Endothelial cell of umbilical vein (primary cell): ENCODE data around the gene VEGFA. TPM values are rescaled to one million over a fixed set of nuclear protein-coding genes. Genes with fewer than 3 reads are reported as not detected.

ENCODE experiments used
- BruUV-seq: library from RNA; stranded (reverse); fragments of 400-500 nt; replicated peaks from 2 replicates; lab custom pipeline; 2021; lab: Mats Ljungman, UMichigan
- CTCF ChIA-PET: fragments of 300-600, 350-600 bp; sonication (Branson Sonifier 250); formaldehyde crosslinking; loops from one replicate; lab custom pipeline; 2021; ENCODE audit warnings: antibody characterized with exemption, inconsistent platforms; lab: Charles Lee
- POLR2A ChIA-PET: fragments of 300-600, 350-600 bp; sonication (Branson Sonifier 250); formaldehyde crosslinking; loops from one replicate; lab custom pipeline; 2021; ENCODE audit warnings: antibody characterized with exemption, inconsistent platforms; lab: Charles Lee
- DNase-seq: peaks from one replicate; pipeline ENCODE4 v3.0.0-alpha.2; 2011; ENCODE audit warnings: low read depth, low spot score
- FAIRE-seq: peaks from 2 replicates; lab custom pipeline; 2011; peaks lifted over from hg19 to GRCh38; lab: Jason Lieb, UNC
- H2AFZ ChIP-seq: 2 replicates; pipeline ENCODE4 v1.6.0; 2012; ENCODE audit warnings: low read depth, low read length, control low read depth, inconsistent platforms
- H3K27ac ChIP-seq: 2 replicates; pipeline ENCODE4 v1.5.1; 2011; ENCODE audit warnings: low read depth, mild to moderate bottlenecking, control low read depth, low read length, moderate library complexity; ENCODE audit not compliant: insufficient read depth
- H3K27me3 ChIP-seq, 2 experiments: 2 replicates each; pipeline versions ENCODE4 v1.6.0 to v1.6.1; 2011; ENCODE audit warnings: low read length in 2 of 2, mixed read lengths in 1 of 2; ENCODE audit not compliant: control insufficient read depth in 2 of 2, insufficient read depth in 2 of 2
- H3K36me3 ChIP-seq, 2 experiments: 2 replicates in 1 of 2; 3 replicates in 1 of 2; pipeline ENCODE4 v1.5.1; 2011; ENCODE audit warnings: low read length in 2 of 2, mild to moderate bottlenecking in 1 of 2, moderate library complexity in 1 of 2; ENCODE audit not compliant: control insufficient read depth in 2 of 2, insufficient read depth in 2 of 2; ENCODE audit errors: extremely low read depth in 1 of 2
- H3K4me1 ChIP-seq: 3 replicates; pipeline ENCODE4 v1.5.1; 2011; ENCODE audit warnings: mild to moderate bottlenecking, low read length; ENCODE audit not compliant: control insufficient read depth, insufficient read depth; ENCODE audit errors: extremely low read depth
- H3K4me2 ChIP-seq: 2 replicates; pipeline ENCODE4 v1.6.1; 2011; ENCODE audit warnings: low read length, control low read depth, mixed read lengths; ENCODE audit not compliant: insufficient read depth
- H3K4me3 ChIP-seq, 3 experiments: fragments of 200-600 bp in 1 of 3; sonication (generic), shearing (Covaris generic) in 1 of 3; replicated peaks in 1 of 3; 2 replicates each; pipeline ENCODE4 v1.5.1; 2011 to 2016; ENCODE audit warnings: control low read depth in 3 of 3, low read length in 3 of 3, mild to moderate bottlenecking in 2 of 3, inconsistent platforms in 1 of 3, low read depth in 1 of 3, moderate library complexity in 1 of 3; ENCODE audit not compliant: insufficient read depth in 1 of 3
- H3K79me2 ChIP-seq: 2 replicates; pipeline ENCODE4 v1.6.0; 2012; ENCODE audit warnings: low read length, inconsistent platforms; ENCODE audit not compliant: control insufficient read depth, insufficient read depth
- H3K9ac ChIP-seq: replicated peaks from 2 replicates; pipeline ENCODE3; 2011; ENCODE audit warnings: low read length, control low read depth; ENCODE audit not compliant: insufficient read depth; ENCODE audit errors: extremely low read depth
- H3K9me1 ChIP-seq: replicated peaks from 3 replicates; pipeline ENCODE4 v1.6.0; 2011; ENCODE audit warnings: mild to moderate bottlenecking, low read length; ENCODE audit not compliant: control insufficient read depth, insufficient read depth; ENCODE audit errors: extremely low read depth
- H3K9me3 ChIP-seq: replicated peaks from 2 replicates; pipeline ENCODE4 v1.5.1; 2012; ENCODE audit warnings: low read length, inconsistent platforms; ENCODE audit not compliant: control insufficient read depth, insufficient read depth
- H4K20me1 ChIP-seq: replicated peaks from 2 replicates; pipeline ENCODE3; 2011; ENCODE audit warnings: mild to moderate bottlenecking, low read length; ENCODE audit not compliant: control insufficient read depth, insufficient read depth; ENCODE audit errors: extremely low read depth
- CTCF ChIP-seq, 2 donors: IDR thresholded peaks; 1 replicate in 1 of 2; 2 replicates in 1 of 2; pipeline ENCODE4 v1.5.1; 2011; ENCODE audit warnings: low read length in 2 of 2, mild to moderate bottlenecking in 2 of 2, moderate library complexity in 2 of 2, control low read depth in 1 of 2, inconsistent platforms in 1 of 2, low read depth in 1 of 2; ENCODE audit not compliant: insufficient read depth in 1 of 2; ENCODE audit errors: extremely low read depth in 1 of 2
- EZH2 ChIP-seq: IDR thresholded peaks from 2 replicates; pipeline ENCODE4 v1.6.1; 2012; ENCODE audit warnings: borderline replicate concordance, low read depth, mild to moderate bottlenecking, moderate library complexity, low read length, inconsistent platforms; ENCODE audit not compliant: severe bottlenecking
- FOS ChIP-seq: IDR thresholded peaks from 2 replicates; pipeline ENCODE4 v1.6.1; 2011; ENCODE audit warnings: mild to moderate bottlenecking, low read length, moderate library complexity, borderline replicate concordance; ENCODE audit not compliant: insufficient read depth
- GATA2 ChIP-seq: IDR thresholded peaks from 2 replicates; pipeline ENCODE4 v1.7.0; 2011; ENCODE audit warnings: low read depth, mild to moderate bottlenecking, moderate library complexity, mixed read lengths, low read length; ENCODE audit not compliant: insufficient read length, insufficient read depth
- JUN ChIP-seq: IDR thresholded peaks from 2 replicates; pipeline ENCODE4 v1.6.1; 2011; ENCODE audit warnings: borderline replicate concordance, low read depth; ENCODE audit not compliant: insufficient read length, insufficient read depth
- MAX ChIP-seq: IDR thresholded peaks from 2 replicates; pipeline ENCODE4 v1.6.1; 2011; ENCODE audit not compliant: insufficient read depth, insufficient read length
- MYC ChIP-seq: IDR thresholded peaks from one replicate; pipeline ENCODE4 v1.6.1; 2011; ENCODE audit warnings: mild to moderate bottlenecking, low read depth, low read length
- POLR2A ChIP-seq: IDR thresholded peaks from 2 replicates; pipeline ENCODE4 v1.6.1; 2012; ENCODE audit warnings: low read depth, mild to moderate bottlenecking, control low read depth, low read length
- POLR2AphosphoS5 ChIP-seq: IDR thresholded peaks from 2 replicates; pipeline ENCODE4 v1.6.1; 2012; ENCODE audit warnings: low read depth, mild to moderate bottlenecking, control low read depth, low read length, moderate library complexity; ENCODE audit not compliant: insufficient read depth
- dilution Hi-C: fragments of 300-500 bp; cut with MboI; formaldehyde crosslinking; loops from one replicate; pipeline ENCODE4 v1.15.0; 2019; ENCODE audit warnings: low sequenced_read_pairs; ENCODE audit not compliant: extremely low pct_ligation_motif_present
- intact Hi-C: fragments of 100-400 bp; cut with micrococcal nuclease; formaldehyde crosslinking; loops from one replicate; pipeline ENCODE4 v1.10.0; 2022
- polyA plus RNA-seq, 4 experiments: library from polyadenylated mRNA; depleted of rRNA in 3 of 4; stranded (reverse) in 3 of 4; unstranded in 1 of 4; fragments of >200 nt; gene quantifications; 2 replicates each; pipeline versions ENCODE4 v1.2.1 to v1.2.3, GENCODE V29; 2011 to 2012; ENCODE audit warnings: missing spikeins in 1 of 4
- total RNA-seq: library from RNA; stranded (reverse); gene quantifications from 2 replicates; pipeline ENCODE4 v1.2.3, GENCODE V29; 2021

The VEGFA gene
- total and polyA plus RNA-seq, 2 donors (not counting 3 experiments of a cell fraction or from before 2014, with no cell fraction given), result 18.1 to 19.9 TPM

GRCh38 chr6:43824703-43825064 is 54.7 kb downstream of the VEGFA start:
- Histone ChIP-seq H3K4me1 (no peaks in the 10 kb centered on the region), H3K36me3 (no peaks in the 10 kb centered on the region), H3K9ac (no peak overlapping the region), H3K4me2 (no peak overlapping the region), H3K4me3 (no peak overlapping the region), H4K20me1 (no peaks in the 10 kb centered on the region), H3K27me3 (peaks cover 2 to 6% of the 10 kb centered on the region in 2 experiments), H2AFZ (no peak overlapping the region), H3K27ac (no peak overlapping the region), H3K9me1 (no peaks in the 10 kb centered on the region), H3K79me2 (no peaks in the 10 kb centered on the region), H3K9me3 (no peaks in the 10 kb centered on the region)
- BruUV-seq, result no TSS peak
- intact Hi-C loops (no loop called here), dilution Hi-C loops (no loop called here)
- POLR2A ChIA-PET, result no interaction called here
- TF ChIP-seq GATA2 (no peak), MAX (no peak), JUN (no peak), FOS (no peak), MYC (no peak), POLR2A (no peak), EZH2 (no peak), POLR2AphosphoS5 (no peak), CTCF (IDR thresholded peaks at IDR 0.05; ENCODE audit: extremely low read depth in 1 of 2, insufficient read depth in 1 of 2, low read depth in 1 of 2, low read length in 2 of 2) (no peak)
- no peak for DNase-seq
- CTCF ChIA-PET, result interaction anchor here (0.8 to 1.1 kb wide), 2 partner anchors 16 to 19 kb away, joined by 3 to 4 read pairs; no protein-coding TSS in a partner anchor
- no peak for FAIRE-seq
